Mesendoderm (in vitro differentiated cells): Measurements from ENCODE around the gene FBN2.

ENCODE experiments used
- DNase-seq: peaks from one replicate; pipeline ENCODE4 v3.0.0; 2013
- H2AK5ac ChIP-seq: 2 replicates; pipeline ENCODE4 v1.6.1; 2013; ENCODE audit warnings: low read length, inconsistent platforms
- H2BK120ac ChIP-seq: 2 replicates; pipeline ENCODE4 v1.6.1; 2013; ENCODE audit warnings: low read depth, mild to moderate bottlenecking, low read length, moderate library complexity, mixed read lengths
- H2BK15ac ChIP-seq: replicated peaks from 2 replicates; pipeline ENCODE4 v1.6.1; 2013; ENCODE audit warnings: low read depth, mild to moderate bottlenecking, moderate library complexity
- H2BK5ac ChIP-seq: 2 replicates; pipeline ENCODE4 v1.6.1; 2013; ENCODE audit warnings: low read length, inconsistent platforms
- H3K18ac ChIP-seq: 2 replicates; pipeline ENCODE4 v1.6.1; 2013; ENCODE audit warnings: mild to moderate bottlenecking, low read length, mixed read lengths
- H3K23ac ChIP-seq: one replicate; pipeline ENCODE4 v1.6.1; 2013; ENCODE audit warnings: low read length
- H3K27ac ChIP-seq: 2 replicates; pipeline ENCODE4 v1.5.1; 2013; ENCODE audit warnings: low read depth, mild to moderate bottlenecking, inconsistent platforms, low read length, moderate library complexity
- H3K27me3 ChIP-seq: 2 replicates; pipeline ENCODE4 v1.6.1; 2013; ENCODE audit warnings: low read length, control low read depth, mild to moderate bottlenecking, inconsistent platforms; ENCODE audit not compliant: insufficient read depth, poor library complexity
- H3K36me3 ChIP-seq: 2 replicates; pipeline ENCODE4 v1.6.1; 2013; ENCODE audit warnings: low read length, inconsistent platforms; ENCODE audit not compliant: control insufficient read depth, insufficient read depth
- H3K4ac ChIP-seq: one replicate; pipeline ENCODE4 v1.6.1; 2013; ENCODE audit warnings: low read depth, mild to moderate bottlenecking, low read length, moderate library complexity
- H3K4me1 ChIP-seq: 2 replicates; pipeline ENCODE4 v1.6.1; 2013; ENCODE audit warnings: low read depth, low read length, inconsistent platforms; ENCODE audit not compliant: control insufficient read depth
- H3K4me2 ChIP-seq: 2 replicates; pipeline ENCODE4 v1.6.1; 2013; ENCODE audit warnings: low read length
- H3K4me3 ChIP-seq: 2 replicates; pipeline ENCODE4 v1.5.1; 2013; ENCODE audit warnings: mild to moderate bottlenecking, low read length
- H3K56ac ChIP-seq: one replicate; pipeline ENCODE4 v1.6.1; 2013; ENCODE audit warnings: low read length
- H3K79me1 ChIP-seq: 2 replicates; pipeline ENCODE4 v1.6.1; 2013; ENCODE audit warnings: low read length, inconsistent platforms
- H3K79me2 ChIP-seq: 2 replicates; pipeline ENCODE4 v1.6.1; 2013; ENCODE audit warnings: mild to moderate bottlenecking, low read length; ENCODE audit not compliant: control insufficient read depth, insufficient read depth
- H3K9ac ChIP-seq: 2 replicates; pipeline ENCODE4 v1.6.1; 2013; ENCODE audit warnings: low read length, inconsistent platforms
- H4K5ac ChIP-seq: one replicate; pipeline ENCODE4 v1.6.1; 2013; ENCODE audit warnings: low read length
- H4K8ac ChIP-seq: one replicate; pipeline ENCODE4 v1.6.1; 2013; ENCODE audit warnings: low read depth, mild to moderate bottlenecking, control low read depth, low read length, moderate library complexity
- WGBS: extraction: QIAGEN DNeasy Blood & Tissue Kit; methylation state at CpG from one replicate; pipeline ENCODE4 v1.1.7; 2013; ENCODE audit warnings: low lambda C conversion rate, missing lambda C conversion rate; ENCODE audit not compliant: insufficient coverage; ENCODE audit errors: extremely low coverage; 5-methylcytosine and 5-hydroxymethylcytosine counted together

FBN2 gene

GRCh38 chr5:128413356-128413755 is 124.7 kb downstream of the FBN2 start:
- no peak overlapping the region for H4K5ac ChIP-seq
- no peak overlapping the region for H3K18ac ChIP-seq
- no peak overlapping the region for H3K23ac ChIP-seq
- H2BK120ac ChIP-seq, result no peak overlapping the region
- no peak overlapping the region for H2BK15ac ChIP-seq
- H3K27me3 ChIP-seq, result no peaks in the 10 kb centered on the region
- no peak overlapping the region for H3K27ac ChIP-seq
- no peak overlapping the region for H3K56ac ChIP-seq
- no peaks in the 10 kb centered on the region for H3K79me1 ChIP-seq
- no peaks in the 10 kb centered on the region for H3K79me2 ChIP-seq
- no peak for DNase-seq
- H3K36me3 ChIP-seq, result no peaks in the 10 kb centered on the region
- H3K4ac ChIP-seq, result no peak overlapping the region
- WGBS, result no CpG with 5 or more reads among the region's 2 CpGs
- H2AK5ac ChIP-seq, result no peak overlapping the region
- no peak overlapping the region for H3K4me2 ChIP-seq
- no peak overlapping the region for H3K4me3 ChIP-seq
- no peaks in the 10 kb centered on the region for H3K4me1 ChIP-seq
- no peak overlapping the region for H3K9ac ChIP-seq
- H2BK5ac ChIP-seq, result no peak overlapping the region
- H4K8ac ChIP-seq, result no peak overlapping the region

- Histone ChIP-seq H4K8ac (no peak overlapping the region), H3K36me3 (no peaks in the 10 kb centered on the region), H3K27ac (no peak overlapping the region), H3K56ac (no peak overlapping the region), H3K4ac (no peak overlapping the region), H2BK15ac (no peak overlapping the region), H3K4me1 (no peaks in the 10 kb centered on the region), H4K5ac (no peak overlapping the region), H3K18ac (no peak overlapping the region), H3K4me2 (no peak overlapping the region), H3K79me1 (no peaks in the 10 kb centered on the region), H2AK5ac (no peak overlapping the region), H3K9ac (no peak overlapping the region), H3K4me3 (no peak overlapping the region), H3K23ac (no peak overlapping the region), H3K27me3 (no peaks in the 10 kb centered on the region), H2BK5ac (no peak overlapping the region), H3K79me2 (no peaks in the 10 kb centered on the region), H2BK120ac (no peak overlapping the region)
- peak; percentile 35 for DNase-seq
- WGBS, result no CpG with 5 or more reads among the region's 1 CpG
Observed at GRCh38 chr5:128412145-128412930, 125.7 kb downstream of the FBN2 start.

GRCh38 chr5:128409166-128409800 is 128.8 kb downstream of the FBN2 start:
- H2BK120ac ChIP-seq, result no peak overlapping the region
- no peaks in the 10 kb centered on the region for H3K4me1 ChIP-seq
- no peak overlapping the region for H2BK5ac ChIP-seq
- no peak overlapping the region for H3K4me2 ChIP-seq
- no peaks in the 10 kb centered on the region for H3K79me2 ChIP-seq
- no peak overlapping the region for H4K5ac ChIP-seq
- H3K27me3 ChIP-seq, result no peaks in the 10 kb centered on the region
- no peak overlapping the region for H3K56ac ChIP-seq
- no peaks in the 10 kb centered on the region for H3K36me3 ChIP-seq
- H4K8ac ChIP-seq, result no peak overlapping the region
- no peak overlapping the region for H3K9ac ChIP-seq
- no peak overlapping the region for H3K4ac ChIP-seq
- H3K27ac ChIP-seq, result no peak overlapping the region
- H2AK5ac ChIP-seq, result no peak overlapping the region
- H3K79me1 ChIP-seq, result no peaks in the 10 kb centered on the region
- H3K18ac ChIP-seq, result no peak overlapping the region
- peak; percentile 67 for DNase-seq
- no peak overlapping the region for H3K4me3 ChIP-seq
- no peak overlapping the region for H2BK15ac ChIP-seq
- no peak overlapping the region for H3K23ac ChIP-seq

DNA sequence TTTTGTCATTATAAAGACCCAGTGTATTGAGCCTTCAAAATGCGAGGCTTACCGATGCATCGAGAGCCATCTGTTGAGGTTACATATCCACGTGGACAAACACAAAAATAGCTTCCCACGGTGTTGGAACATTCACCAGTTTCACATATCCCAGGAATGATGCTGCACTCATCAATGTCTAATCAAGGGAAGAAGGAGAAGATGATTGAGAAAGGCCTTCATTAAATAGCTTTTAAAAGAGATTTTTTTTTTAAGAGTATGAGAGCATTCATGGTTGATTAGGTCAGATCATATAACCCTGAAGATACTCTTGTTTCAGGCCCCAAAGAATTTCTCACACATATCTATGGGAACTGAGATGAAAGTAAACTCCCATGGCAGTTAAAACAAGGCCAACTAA is 129.4 kb downstream of the FBN2 start:
- Histone ChIP-seq H3K4ac (no peak overlapping the region), H3K27ac (no peak overlapping the region), H3K9ac (no peak overlapping the region), H3K18ac (no peak overlapping the region), H3K27me3 (no peaks in the 10 kb centered on the region), H3K23ac (no peak overlapping the region), H2BK15ac (no peak overlapping the region), H3K79me2 (no peaks in the 10 kb centered on the region), H3K36me3 (no peaks in the 10 kb centered on the region), H4K5ac (no peak overlapping the region), H3K4me1 (no peaks in the 10 kb centered on the region), H3K4me3 (no peak overlapping the region), H2AK5ac (no peak overlapping the region), H2BK5ac (no peak overlapping the region), H3K79me1 (no peaks in the 10 kb centered on the region), H4K8ac (no peak overlapping the region), H3K4me2 (no peak overlapping the region), H2BK120ac (no peak overlapping the region), H3K56ac (no peak overlapping the region)
- no CpG with 5 or more reads among the region's 5 CpGs for WGBS
- DNase-seq, result peak; percentile 35

- no peak overlapping the region for H3K56ac ChIP-seq
- H3K4me3 ChIP-seq, result no peak overlapping the region
- no peak overlapping the region for H3K27ac ChIP-seq
- no peaks in the 10 kb centered on the region for H3K79me1 ChIP-seq
- no peak overlapping the region for H2BK5ac ChIP-seq
- H2AK5ac ChIP-seq, result no peak overlapping the region
- H3K9ac ChIP-seq, result no peak overlapping the region
- H3K4me1 ChIP-seq, result no peaks in the 10 kb centered on the region
- no peak overlapping the region for H2BK120ac ChIP-seq
- H3K79me2 ChIP-seq, result no peaks in the 10 kb centered on the region
- no peak overlapping the region for H4K5ac ChIP-seq
- H3K27me3 ChIP-seq, result no peaks in the 10 kb centered on the region
- no peak overlapping the region for H3K23ac ChIP-seq
- H4K8ac ChIP-seq, result no peak overlapping the region
- no peak overlapping the region for H3K18ac ChIP-seq
- no peak overlapping the region for H2BK15ac ChIP-seq
- H3K4ac ChIP-seq, result no peak overlapping the region
- DNase-seq, result no peak
- H3K36me3 ChIP-seq, result no peaks in the 10 kb centered on the region
- H3K4me2 ChIP-seq, result no peak overlapping the region
- no CpG with 5 or more reads among the region's 1 CpG for WGBS
Observed at GRCh38 chr5:128407944-128408343, 130.1 kb downstream of the FBN2 start.

DNA sequence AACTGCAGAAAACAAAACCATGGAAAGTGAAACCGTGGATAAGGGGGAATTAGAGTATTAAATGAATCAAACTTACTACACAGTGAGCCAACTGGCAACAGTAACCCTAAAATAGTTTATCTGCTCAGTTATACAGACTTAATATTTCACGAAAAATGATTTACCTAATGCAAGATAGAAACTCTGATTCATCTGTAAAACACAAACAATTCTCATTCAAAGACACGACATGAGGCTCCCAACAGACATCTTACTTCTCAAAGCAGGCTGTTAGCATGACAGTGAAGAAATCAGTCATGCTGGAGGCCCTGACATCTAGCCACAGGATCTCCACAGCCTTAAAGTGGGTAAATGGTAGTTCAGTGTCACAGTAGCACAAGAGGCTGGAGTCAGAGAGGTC is 131.2 kb downstream of the FBN2 start:
- no peak overlapping the region for H4K8ac ChIP-seq
- H2BK5ac ChIP-seq, result no peak overlapping the region
- no peaks in the 10 kb centered on the region for H3K36me3 ChIP-seq
- H3K4me1 ChIP-seq, result no peaks in the 10 kb centered on the region
- no peaks in the 10 kb centered on the region for H3K79me2 ChIP-seq
- H3K27ac ChIP-seq, result no peak overlapping the region
- H3K4me3 ChIP-seq, result no peak overlapping the region
- H3K56ac ChIP-seq, result no peak overlapping the region
- no peak overlapping the region for H2BK15ac ChIP-seq
- H3K4me2 ChIP-seq, result no peak overlapping the region
- no peak for DNase-seq
- H3K18ac ChIP-seq, result no peak overlapping the region
- no peaks in the 10 kb centered on the region for H3K79me1 ChIP-seq
- no CpG with 5 or more reads among the region's 3 CpGs for WGBS
- H4K5ac ChIP-seq, result no peak overlapping the region
- no peak overlapping the region for H3K9ac ChIP-seq
- no peak overlapping the region for H2AK5ac ChIP-seq
- H3K23ac ChIP-seq, result no peak overlapping the region
- no peak overlapping the region for H3K4ac ChIP-seq
- H3K27me3 ChIP-seq, result no peaks in the 10 kb centered on the region
- no peak overlapping the region for H2BK120ac ChIP-seq
